HG02588 (cell line): ENCODE measurements around the gene PTK7.
"Not testable (repeated sequence)": the region's sequence is repeated elsewhere in the genome, so short reads cannot be mapped to it uniquely, and the experiment has no call there.

ENCODE experiments used
- ATAC-seq: cut with Tn5 transposase; IDR thresholded peaks from one replicate; pipeline ENCODE4 v1.9.1; 2021; ENCODE audit warnings: mild to moderate bottlenecking, moderate library complexity; ENCODE audit not compliant: unreplicated experiment

The PTK7 gene

DNA sequence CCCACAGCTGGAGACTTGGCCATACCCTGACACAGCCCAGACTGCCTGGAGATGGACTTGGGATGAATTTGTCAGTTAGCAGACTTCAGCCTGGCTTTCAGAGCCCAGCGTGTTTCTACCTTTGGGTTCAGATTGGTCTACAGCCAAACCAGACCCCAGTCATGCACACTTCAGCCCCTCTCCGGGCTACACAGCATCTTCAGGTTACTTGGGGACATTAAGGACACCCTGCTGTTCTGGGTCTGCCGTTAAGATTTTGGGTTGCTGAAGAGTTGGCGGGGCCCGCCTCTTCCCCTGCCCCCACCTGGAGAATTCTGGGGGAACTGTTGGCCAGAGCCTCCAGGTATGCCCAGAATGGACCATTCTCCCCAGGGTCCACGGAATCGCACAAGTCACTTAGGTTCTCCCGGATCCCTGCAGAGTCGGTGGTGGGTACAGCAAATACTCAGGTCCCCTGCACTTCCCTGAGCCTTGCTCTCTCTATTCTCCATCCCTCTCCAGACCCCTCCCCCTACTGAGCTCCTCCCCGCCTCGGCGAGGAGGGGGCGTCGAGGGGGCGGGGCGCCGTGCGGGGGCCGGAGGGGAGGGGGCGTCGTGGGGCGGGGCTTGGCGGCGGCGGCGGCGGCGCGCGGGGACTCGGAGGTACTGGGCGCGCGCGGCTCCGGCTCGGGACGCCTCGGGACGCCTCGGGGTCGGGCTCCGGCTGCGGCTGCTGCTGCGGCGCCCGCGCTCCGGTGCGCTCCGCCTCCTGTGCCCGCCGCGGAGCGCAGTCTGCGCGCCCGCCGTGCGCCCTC lies at the start of gene PTK7:
Gene PTK7, plus strand, starts transcription at position 645 of the 794 bp plus-strand sequence. CDS start 175 bp downstream, outside the sequence.
- ATAC-seq, result no peak

DNA sequence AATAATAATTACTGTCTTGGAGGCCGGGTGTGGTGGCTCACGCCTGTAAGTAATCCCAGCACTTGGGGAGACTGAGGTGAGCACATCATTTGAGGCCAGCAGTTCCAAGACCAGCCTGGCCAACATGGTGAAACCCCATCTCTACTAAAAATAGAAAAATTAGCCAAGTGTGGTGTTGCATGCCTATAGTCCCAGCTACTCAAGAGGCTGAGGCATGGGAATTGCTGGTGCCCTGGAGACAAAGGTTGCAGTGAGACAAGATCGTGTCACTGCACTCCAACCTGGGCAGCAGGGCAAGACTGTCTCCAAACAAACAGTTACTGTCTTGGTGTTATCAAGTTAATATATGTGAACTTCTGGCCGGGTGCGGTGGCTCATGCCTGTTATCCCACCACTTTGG lies 49.7 kb upstream of the PTK7 start:
- ATAC-seq, result no peak

DNA sequence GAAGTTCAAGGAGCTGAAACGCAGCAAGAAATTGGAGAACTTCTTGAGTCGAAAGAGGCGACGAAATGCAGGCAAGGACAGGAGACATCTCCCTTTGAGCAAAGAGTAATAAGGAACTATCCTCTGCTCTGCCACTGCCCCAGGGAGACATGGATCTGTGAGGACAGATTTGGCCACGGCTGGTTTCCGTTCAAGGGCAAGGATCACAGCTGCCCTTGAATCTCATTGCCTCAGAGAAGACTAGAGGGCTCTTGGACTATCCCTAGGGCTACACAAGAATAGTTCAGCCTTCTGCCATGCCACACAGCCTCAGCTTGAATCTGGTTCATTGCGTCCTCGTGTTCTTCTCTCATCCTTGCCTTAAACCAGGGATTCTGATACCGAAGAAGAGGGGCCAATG lies 47.0 kb upstream of the PTK7 start:
- ATAC-seq, result no peak

DNA sequence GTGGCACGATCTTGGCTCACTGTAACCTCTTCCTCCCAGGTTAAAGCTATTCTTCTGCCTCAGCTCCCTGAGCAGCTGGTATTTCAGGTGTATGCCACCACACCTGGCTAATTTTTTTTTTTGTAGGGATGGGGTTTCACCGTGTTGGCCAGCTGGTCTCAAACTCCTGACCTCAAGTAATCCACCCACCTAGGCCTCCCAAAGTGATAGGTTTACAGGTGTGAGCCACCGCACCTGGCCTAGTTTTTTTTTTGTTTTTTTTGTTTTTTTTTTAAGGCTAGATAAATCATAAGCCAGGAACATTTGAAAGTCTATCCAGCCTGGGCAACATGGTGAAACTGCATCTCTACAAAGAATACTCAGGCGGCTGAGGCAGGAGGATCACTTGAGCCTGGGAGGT lies 43.8 kb upstream of the PTK7 start:
- ATAC-seq, result no peak

DNA sequence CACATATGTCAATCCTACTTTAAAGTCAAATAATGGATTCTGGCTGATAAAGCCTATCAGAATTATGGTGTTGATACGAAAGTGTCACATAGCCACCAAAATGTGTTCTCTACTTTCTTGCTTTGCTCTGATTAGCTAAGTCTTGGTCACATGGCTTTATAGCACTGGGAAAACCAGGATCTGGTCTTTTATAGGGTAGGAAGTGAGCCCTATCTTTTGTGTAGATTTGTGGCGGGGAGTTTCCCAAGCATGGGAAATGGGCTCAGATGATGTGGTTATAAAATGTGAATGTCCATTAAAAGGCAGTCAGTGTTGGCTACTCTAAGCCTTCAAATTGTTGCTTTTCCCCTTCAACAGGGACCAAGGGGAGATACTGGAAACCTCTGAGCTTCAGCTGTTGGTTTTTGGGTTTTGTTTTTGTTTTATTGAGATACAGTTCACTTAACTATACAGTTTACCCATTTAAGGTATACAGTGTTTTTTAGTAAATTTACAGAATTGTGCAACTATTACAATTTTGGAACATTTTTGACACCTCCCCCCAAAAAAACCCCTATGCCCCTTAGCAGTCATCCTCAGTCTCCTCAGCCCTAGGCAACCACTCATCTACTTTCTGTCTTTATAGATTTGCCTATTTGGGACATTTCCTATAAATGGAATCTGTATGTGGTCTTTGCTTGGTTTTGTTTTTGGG lies 42.5 kb upstream of the PTK7 start:
- ATAC-seq, result no peak

DNA sequence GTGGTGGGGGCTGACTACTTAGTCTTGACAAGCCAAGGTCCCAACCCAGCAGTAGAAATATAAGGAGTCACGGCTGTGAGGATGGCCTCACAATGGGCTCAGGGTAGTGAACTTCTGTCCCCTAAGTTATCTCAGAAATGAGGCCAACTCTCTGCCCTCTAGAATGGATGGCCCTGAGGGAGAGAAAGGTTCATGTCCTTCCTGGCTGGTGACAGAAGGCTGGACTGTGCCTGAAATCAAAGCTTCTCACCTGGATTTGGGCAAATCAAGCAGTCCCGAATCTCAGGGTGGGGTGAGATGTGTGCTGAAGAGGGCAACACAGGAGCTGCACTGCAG lies 42.0 kb upstream of the PTK7 start:
- ATAC-seq, result no peak

DNA sequence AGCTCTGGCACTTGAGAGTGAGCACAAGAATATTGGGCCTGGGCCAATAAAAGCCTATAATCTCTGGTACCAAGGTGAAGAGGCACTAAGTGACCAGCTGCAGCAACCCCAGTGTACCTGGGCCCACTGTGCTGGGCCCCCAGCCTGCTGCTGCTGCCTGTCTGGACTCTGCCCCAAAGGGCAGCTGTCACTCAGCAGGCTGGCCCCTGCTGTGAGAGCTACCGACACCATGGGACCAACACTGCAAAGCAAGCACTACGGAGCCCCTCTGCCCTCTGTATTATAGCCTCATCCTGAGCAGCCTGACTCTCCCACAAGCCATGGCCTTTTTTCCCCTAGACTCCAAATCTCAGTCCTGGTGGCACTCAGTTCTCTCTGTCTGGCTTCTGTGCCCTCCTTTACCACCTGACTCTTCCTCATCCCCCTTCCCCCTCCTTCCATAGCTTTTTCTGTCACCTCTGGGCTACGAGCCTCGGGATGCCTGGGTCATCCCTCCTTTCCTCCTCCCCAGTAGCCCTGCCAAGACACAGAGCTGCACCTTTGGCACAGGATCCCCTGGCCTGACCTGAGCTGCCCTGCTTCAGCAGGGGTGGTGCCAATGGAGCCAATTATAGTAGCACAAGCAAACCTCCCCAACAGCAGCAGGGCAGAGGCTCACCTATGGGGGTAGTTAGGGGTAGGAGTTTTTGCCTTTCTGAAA lies 40.5 kb upstream of the PTK7 start:
- ATAC-seq, result no peak

GRCh38 chr6:43036712-43037111 lies 39.4 kb upstream of the PTK7 start:
- ATAC-seq, result no peak

- no peak for ATAC-seq
Measured at GRCh38 chr6:43037197-43037596, 38.9 kb upstream of the PTK7 start.

DNA sequence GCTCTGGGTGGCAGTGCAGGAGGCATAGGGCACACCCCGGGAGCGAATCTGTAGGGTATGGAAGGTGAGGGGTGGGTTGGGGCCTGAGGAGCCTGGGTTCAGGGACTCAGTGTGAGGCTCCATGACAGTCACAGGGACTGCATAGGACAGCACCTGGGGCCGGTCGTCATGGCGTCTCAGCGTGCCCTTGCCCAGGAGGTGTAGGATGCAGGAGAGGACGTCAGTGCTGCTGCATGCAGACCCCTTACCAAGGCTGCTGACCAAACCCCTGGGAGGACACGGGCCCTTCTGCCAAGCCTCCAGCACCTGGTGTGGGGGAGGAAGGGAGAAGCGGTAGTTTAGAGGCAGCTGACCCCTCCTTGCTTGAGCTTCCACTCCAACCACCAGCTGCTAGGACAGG lies 38.4 kb upstream of the PTK7 start:
- no peak for ATAC-seq

GRCh38 chr6:43038727-43039126 lies 37.4 kb upstream of the PTK7 start:
- no peak for ATAC-seq

- ATAC-seq, result no peak
Measured at GRCh38 chr6:43040542-43041257, 35.4 kb upstream of the PTK7 start.

DNA sequence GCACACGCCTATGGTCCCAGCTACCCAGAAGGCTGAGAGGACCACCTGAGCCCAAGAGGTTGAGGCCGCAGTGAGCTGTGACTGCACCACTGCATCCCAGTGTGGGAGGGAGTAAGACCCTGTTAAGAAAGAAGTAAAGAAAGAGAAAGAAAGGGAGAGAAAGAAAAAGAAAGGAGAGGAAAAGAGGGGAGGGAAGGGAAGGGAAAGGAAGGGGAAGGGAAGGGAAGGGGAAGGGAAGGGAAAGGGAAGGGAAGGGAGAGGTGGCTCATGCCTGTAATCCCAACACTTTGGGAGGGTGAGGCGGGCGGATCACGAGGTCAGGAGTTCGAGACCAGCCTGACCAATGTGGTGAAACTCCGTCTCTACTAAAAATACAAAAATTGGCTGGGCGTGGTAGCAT lies 34.6 kb upstream of the PTK7 start:
- ATAC-seq, result not testable (repeated sequence)

GRCh38 chr6:43043310-43043709 lies 32.8 kb upstream of the PTK7 start:
- ATAC-seq, result no peak

GRCh38 chr6:43045371-43045930 lies 30.7 kb upstream of the PTK7 start:
- ATAC-seq, result no peak

DNA sequence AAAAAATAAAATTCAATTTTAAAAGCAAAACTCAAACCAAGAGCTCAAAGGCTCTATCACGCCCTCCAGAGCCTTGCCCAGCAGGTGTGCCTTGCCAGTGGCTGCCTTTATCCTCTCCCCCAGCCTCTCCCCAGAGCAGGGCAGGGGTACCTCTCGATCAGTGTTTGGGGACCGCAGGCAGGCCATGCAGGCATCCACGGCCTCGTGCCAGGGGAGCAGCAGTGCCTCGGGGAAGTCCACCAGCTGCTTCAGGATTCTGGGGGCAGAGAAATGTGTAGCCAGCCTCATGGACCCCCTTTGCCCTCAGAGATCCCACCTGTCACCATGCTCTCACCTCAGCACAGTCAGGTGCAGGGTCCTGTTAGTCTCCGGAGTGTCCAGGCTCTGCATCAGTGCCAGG lies 28.1 kb upstream of the PTK7 start:
- no peak for ATAC-seq

DNA sequence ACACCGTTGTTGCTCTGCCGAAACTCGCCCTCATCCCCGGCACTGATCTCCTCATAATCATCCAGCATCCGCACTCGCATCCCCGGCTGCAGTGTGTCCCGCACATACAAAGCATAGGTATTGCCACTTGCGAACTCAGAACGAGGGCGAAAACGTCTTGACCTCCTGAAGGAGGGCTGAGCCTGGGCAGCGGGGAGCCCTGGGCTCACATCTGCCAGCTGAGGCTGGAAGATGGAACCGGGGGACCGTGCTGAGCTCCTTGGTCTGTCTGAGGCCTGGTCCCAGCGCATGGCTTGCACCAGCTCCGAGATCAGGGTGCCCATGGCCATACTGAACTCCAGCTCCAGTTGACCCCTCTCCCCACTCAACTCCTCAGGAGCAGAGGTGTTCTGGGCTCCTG lies 25.1 kb upstream of the PTK7 start:
- no peak for ATAC-seq

DNA sequence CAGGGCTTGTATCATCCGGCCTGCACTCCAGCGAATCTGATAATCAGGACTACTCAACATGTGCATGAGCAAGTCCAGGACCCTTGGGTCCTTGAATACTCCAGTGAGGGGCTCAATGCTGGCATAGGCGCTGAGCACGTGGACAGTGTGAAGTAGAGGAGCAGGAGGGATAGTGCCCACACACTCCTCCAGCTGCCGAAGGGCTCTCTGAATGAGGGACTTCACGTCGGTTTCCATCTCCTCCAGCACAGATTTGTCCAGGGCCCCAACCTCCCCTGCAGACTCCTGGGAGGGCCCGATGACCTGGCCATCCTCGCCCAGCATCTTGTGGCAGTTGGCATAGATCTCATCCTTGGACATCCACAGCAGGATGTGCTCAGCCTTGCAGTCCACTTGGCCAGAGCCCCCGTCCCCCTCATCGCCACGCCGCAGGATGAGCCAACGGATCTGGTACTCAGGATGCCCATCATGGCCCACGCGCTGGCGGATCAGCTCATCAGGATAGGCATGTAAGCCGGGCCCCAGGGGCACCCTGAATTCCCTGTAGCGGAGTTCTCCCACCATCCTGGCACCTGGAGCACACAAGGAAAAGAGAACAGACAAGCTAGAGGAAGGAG lies 23.8 kb upstream of the PTK7 start:
- no peak for ATAC-seq

DNA sequence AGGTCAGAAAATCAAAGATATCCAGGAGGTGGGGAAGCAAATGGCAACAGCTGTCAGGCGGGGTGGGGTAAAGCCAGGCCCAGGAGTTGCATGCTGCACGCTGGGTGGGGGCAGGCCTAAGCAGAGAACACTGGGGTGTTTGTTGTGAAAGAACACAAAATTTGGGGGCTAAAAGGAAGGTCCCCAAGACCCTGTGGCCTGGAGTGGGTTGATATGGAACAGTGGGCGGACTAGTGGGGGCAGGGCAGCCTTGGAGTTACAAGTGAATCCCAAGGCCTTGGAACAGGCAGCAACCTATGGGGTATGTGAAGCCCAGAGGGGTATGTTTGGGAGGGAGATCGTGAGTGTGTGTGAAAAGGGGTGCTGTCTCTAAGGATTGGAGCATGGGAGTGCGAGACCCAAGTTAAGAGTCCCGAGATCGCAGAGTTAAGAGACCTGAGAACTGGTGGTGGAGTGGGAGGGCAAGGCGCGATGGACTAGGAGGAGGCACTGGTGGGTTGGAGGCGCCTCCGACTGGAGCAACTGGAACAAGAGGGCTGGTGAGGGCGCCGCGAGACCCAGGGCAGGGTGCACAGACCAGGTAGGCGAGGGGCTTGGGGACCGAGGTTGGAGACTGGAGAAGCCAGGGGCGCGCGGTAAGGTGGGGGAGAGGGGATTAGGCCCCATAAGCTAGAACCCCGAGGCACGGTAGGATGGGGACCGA lies 23.1 kb upstream of the PTK7 start:
- ATAC-seq, result peak; percentile 16
